NCI-H526 treated with DMSO at 0.1 percent for 48 hours (cell line): ENCODE data around the gene LITAF.
"Not testable (repeated sequence)": the region's sequence is repeated elsewhere in the genome, so short reads cannot be mapped to it uniquely, and the experiment has no call there.

ENCODE experiments used
- DNase-seq: peaks from one replicate; lab custom pipeline; 2025; lab: John Stamatoyannopoulos, UW

Gene LITAF

GRCh38 chr16:11620243-11621003 is 33.7 kb upstream of the LITAF start:
- no peak for DNase-seq

GRCh38 chr16:11619327-11619851 is 32.7 kb upstream of the LITAF start:
- DNase-seq, result no peak

GRCh38 chr16:11618107-11618717 is 31.5 kb upstream of the LITAF start:
- no peak for DNase-seq

GRCh38 chr16:11615748-11616447 is 29.2 kb upstream of the LITAF start:
- no peak for DNase-seq

GRCh38 chr16:11614587-11615175 is 28.0 kb upstream of the LITAF start:
- no peak for DNase-seq

GRCh38 chr16:11613381-11614303 is 26.9 kb upstream of the LITAF start:
- no peak for DNase-seq

- no peak for DNase-seq
These were observed 25.9 kb upstream of the LITAF start for GRCh38 chr16:11612665-11613025.

GRCh38 chr16:11611871-11612664 is 25.3 kb upstream of the LITAF start:
- no peak for DNase-seq

GRCh38 chr16:11610580-11610979 is 23.9 kb upstream of the LITAF start:
- DNase-seq, result no peak

- DNase-seq, result no peak
These were observed 23.4 kb upstream of the LITAF start for GRCh38 chr16:11610121-11610505.

- no peak for DNase-seq
These were observed 22.9 kb upstream of the LITAF start for GRCh38 chr16:11609474-11610120.

GRCh38 chr16:11605891-11606290 is 19.2 kb upstream of the LITAF start:
- no peak for DNase-seq

- DNase-seq, result no peak
These were observed 18.8 kb upstream of the LITAF start for GRCh38 chr16:11605564-11605886.

GRCh38 chr16:11604783-11605563 is 18.3 kb upstream of the LITAF start:
- no peak for DNase-seq

GRCh38 chr16:11604296-11604695 is 17.6 kb upstream of the LITAF start:
- DNase-seq, result not testable (repeated sequence)

GRCh38 chr16:11603331-11603750 is 16.6 kb upstream of the LITAF start:
- DNase-seq, result no peak

- peak; percentile 94 for DNase-seq
These were observed 15.6 kb upstream of the LITAF start for GRCh38 chr16:11602321-11602720.

- DNase-seq, result no peak
These were observed 15.2 kb upstream of the LITAF start for GRCh38 chr16:11601911-11602310.

GRCh38 chr16:11601425-11601824 is 14.7 kb upstream of the LITAF start:
- no peak for DNase-seq
